GM20000 (cell line): Measurements from ENCODE around the gene UNC119B.

Experiments
- DNase-seq: peaks from one replicate; pipeline ENCODE4 v3.0.0; 2012; ENCODE audit warnings: low spot score
- TF ChIP-seq, protein P1 (sequence below): IDR thresholded peaks from 2 replicates; pipeline ENCODE4 v1.5.1; 2012; ENCODE audit warnings: mild to moderate bottlenecking, control low read depth; ENCODE audit errors: extremely low read depth, missing control alignments

UNC119B gene

DNA sequence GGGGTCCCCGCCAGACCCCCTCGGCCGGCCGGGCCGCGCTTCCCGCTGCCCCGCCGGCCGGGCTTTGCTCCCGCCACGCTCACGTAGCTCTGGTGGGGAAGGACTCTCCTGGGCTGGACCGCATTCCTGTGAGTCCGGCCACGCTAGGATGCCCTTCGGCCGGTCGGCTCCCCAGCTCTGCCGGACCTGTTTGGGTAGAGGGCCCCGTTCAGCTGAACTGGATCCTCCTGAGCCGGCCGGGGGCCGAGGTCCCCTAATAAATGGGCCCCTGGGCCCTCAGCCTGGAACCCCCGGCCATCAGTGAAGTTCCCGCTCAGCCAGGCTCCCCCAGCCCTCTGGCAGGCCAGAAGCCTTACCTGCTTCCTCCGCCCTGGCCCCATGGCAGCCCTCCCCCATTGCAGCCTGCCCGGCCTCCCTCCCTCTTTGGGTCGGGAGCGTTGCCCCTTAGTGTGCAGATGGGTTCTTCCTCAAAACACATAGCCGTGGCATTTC lies 593 bp downstream of the UNC119B start:
- TF ChIP-seq, protein P1, sequence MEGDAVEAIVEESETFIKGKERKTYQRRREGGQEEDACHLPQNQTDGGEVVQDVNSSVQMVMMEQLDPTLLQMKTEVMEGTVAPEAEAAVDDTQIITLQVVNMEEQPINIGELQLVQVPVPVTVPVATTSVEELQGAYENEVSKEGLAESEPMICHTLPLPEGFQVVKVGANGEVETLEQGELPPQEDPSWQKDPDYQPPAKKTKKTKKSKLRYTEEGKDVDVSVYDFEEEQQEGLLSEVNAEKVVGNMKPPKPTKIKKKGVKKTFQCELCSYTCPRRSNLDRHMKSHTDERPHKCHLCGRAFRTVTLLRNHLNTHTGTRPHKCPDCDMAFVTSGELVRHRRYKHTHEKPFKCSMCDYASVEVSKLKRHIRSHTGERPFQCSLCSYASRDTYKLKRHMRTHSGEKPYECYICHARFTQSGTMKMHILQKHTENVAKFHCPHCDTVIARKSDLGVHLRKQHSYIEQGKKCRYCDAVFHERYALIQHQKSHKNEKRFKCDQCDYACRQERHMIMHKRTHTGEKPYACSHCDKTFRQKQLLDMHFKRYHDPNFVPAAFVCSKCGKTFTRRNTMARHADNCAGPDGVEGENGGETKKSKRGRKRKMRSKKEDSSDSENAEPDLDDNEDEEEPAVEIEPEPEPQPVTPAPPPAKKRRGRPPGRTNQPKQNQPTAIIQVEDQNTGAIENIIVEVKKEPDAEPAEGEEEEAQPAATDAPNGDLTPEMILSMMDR: no peak
- DNase-seq: peak; percentile 56

DNA sequence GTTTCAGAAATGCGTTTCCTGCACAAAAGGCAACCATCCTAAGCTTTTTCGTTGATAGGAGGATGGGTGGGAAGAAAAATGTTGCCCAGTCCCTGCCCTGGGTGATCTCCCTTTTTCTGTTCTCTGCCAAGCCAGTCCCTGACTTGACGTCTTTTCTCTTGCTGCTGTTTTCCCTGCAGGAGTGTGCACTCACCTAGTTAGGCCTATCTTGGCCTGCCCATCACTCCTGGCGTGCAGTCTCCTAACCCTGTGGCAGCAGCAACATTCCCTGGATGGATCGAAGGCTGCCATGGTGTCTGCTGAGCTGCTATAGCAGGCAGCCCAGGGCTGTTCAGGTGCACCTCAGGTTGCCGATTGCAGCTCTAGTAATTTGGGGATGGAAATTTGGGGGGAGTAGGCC lies 1.2 kb downstream of the UNC119B start:
- TF ChIP-seq, protein P1: no peak
- no peak for DNase-seq

DNA sequence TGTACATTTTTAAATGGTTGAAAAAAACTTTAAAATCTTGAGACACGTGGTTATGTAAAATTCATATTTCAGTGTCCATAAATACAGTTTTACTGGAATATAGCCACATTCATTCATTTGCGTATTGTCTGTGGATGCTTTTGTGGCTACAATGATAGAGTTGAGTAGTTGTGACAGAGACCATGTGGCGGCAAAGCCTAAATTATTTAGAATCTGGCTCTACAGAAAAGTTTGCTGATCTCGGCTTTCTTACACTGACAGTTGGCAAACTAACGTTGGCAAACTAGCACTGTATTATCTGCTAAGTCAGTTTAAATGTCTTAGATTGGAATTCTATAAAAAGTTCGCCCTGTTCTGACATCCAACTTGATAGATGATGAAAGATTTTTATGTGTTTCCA lies 2.4 kb downstream of the UNC119B start:
- TF ChIP-seq, protein P1: no peak
- no peak for DNase-seq

DNA sequence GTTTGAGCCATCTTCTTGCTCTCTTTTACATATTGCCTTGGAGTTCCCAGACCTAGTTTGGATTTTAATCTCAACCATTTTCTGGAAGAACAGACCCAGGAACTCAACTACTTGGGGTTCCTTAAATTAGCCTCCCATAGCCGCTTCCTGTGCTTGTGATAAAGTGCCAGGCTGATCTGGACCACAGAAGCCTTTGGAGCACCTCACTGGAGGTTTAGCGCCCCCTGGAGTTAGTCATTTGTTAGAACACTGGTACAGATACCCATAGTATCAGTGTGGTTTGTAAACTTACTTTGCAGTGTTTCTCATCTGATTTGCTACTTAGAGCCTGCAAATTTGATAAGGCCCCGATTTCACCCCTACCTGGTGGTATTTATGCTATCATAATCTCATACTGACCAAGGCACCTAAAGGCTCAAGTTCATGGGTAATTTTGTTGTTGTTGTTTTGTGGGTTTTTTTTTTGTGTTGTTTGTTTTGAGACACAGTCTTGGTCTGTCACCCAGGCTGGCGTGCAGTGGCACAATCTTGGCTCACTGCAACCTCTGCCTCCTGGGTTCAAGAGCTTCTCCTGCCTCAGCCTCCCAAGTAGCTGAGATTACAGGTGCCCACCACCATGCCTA lies 3.7 kb downstream of the UNC119B start:
- TF ChIP-seq, protein P1: peak; percentile 40
- DNase-seq: peak; percentile 87

DNA sequence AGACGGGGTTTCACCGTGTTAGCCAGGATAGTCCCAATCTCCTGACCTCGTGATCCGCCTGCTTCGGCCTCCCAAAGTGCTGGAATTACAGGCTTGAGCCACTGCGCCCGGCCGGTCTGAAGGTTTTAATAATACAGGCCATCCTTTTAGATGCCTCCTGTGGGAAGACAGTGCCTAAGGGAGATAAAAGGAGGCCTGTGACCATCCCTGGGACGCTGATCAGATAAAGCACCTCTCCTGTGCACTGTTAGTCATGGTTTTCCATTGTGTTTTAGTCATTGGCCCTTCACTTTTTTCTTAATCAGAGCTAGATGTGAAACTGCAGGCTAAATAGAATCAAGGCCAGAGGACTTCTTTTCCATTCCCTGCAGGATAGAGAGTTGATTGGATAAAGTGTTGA lies 7.8 kb downstream of the UNC119B start:
- DNase-seq: no peak
- TF ChIP-seq, protein P1: no peak

DNA sequence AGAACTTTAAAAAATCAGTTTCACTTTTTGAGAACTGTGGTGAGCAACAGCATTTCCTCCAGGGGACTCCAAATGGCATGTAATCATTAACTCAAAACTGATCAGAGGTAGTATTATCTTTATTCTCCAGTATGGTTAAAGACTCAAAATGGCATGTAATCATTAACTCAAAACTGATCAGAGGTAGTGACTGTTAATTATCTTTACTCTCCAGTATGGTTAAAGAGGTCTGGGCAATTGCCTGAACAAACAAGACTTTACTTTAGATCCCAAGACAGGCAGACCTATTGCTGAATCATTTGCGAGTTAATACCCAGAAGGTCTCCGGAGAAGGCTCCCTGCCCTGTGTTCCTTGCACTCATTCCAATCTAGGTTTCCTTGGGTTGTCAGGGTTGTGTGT lies 8.8 kb downstream of the UNC119B start:
- TF ChIP-seq, protein P1: no peak
- DNase-seq: no peak

DNA sequence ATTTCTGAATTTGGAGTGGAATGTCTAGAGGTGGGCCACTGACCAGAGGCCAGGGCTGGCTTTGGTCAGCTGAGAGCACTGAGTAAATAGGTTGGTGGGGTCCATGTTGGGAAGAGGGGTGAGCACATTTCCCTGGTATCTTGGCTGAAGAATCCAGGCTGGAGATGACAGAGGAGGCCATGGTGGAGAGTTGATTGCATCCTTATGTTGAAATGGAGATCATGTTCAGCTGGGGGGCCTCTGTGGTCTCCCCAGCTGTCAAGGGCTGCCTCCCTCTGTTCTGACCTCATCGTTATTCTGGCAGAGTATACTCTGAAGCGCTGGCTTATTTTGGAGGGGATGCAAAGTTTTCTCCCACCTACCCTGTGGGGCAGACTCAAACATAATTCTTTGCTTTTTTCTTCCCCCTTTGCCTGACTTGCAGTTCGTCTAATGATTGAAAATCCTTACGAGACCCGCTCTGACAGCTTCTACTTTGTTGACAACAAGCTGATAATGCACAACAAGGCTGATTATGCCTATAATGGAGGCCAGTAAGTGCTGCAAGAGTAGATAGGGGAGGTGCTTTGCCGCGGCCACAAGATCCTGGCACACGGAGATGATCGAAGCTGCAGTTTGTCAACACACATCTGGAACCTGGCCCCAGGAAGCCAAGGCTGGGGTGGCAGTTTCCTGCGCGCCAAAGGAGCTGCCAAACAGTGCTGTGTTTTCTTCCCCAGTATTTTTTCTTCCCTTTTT lies 9.4 kb downstream of the UNC119B start:
- DNase-seq: no peak
- TF ChIP-seq, protein P1: no peak
